Measurements from ENCODE around the gene ACER1. TPM values are rescaled to one million over a fixed set of nuclear protein-coding genes. Genes with fewer than 3 reads are reported as not detected.

ACER1 gene
- total and polyA plus RNA-seq, 4 donors, result 0.07 TPM; not detected in 3

DNA sequence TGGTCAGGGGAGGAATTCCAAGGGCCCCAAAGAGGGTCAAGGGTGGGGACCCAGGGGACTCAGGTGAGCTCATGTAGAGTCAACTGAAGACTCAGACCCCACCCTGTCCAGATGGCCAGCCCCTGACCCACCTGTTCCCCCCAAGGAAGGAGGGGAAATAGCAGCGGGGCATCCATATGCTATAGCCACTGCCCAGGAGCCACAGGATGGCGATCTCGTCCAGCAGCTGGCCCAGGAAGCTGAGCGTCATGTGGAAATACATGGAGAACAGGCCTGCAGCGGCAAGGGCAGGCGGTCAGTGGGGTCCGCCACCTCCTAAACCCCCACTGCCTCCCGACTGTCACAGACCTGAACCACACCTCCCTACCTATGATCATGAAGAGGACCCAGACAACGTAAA is 21.4 kb downstream of the ACER1 start:
- DNase-seq (ENCODE audit: low spot score), result no peak
- no peaks in the 10 kb centered on the region for H3K27me3 ChIP-seq (ENCODE audit: control insufficient read depth in 4 of 4, insufficient read depth in 4 of 4, low read length in 3 of 4)
- 71% methylated on average over 9 of the region's 9 CpGs for WGBS
- no peak overlapping the region for H3K27ac ChIP-seq (ENCODE audit: low read depth in 1 of 2, low read length in 2 of 2)
- TF ChIP-seq, protein P1, sequence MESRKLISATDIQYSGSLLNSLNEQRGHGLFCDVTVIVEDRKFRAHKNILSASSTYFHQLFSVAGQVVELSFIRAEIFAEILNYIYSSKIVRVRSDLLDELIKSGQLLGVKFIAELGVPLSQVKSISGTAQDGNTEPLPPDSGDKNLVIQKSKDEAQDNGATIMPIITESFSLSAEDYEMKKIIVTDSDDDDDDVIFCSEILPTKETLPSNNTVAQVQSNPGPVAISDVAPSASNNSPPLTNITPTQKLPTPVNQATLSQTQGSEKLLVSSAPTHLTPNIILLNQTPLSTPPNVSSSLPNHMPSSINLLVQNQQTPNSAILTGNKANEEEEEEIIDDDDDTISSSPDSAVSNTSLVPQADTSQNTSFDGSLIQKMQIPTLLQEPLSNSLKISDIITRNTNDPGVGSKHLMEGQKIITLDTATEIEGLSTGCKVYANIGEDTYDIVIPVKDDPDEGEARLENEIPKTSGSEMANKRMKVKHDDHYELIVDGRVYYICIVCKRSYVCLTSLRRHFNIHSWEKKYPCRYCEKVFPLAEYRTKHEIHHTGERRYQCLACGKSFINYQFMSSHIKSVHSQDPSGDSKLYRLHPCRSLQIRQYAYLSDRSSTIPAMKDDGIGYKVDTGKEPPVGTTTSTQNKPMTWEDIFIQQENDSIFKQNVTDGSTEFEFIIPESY (IDR thresholded peaks at IDR 0.05), result no peak
- TF ChIP-seq RAD21 (IDR thresholded peaks at IDR 0.05), result peak in 1 of 2 donors; percentile 34
- TF ChIP-seq NR2F2 (IDR thresholded peaks at IDR 0.05), result no peak
- TF ChIP-seq, protein P2, sequence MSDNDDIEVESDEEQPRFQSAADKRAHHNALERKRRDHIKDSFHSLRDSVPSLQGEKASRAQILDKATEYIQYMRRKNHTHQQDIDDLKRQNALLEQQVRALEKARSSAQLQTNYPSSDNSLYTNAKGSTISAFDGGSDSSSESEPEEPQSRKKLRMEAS (IDR thresholded peaks at IDR 0.05), result no peak
- H3K4me3 ChIP-seq (ENCODE audit: low read depth in 1 of 3, low read length in 3 of 3), result no peak overlapping the region
- no peaks in the 10 kb centered on the region for H3K4me1 ChIP-seq (ENCODE audit: control insufficient read depth in 4 of 4, insufficient read depth in 4 of 4, low read length in 3 of 4)
- no peaks in the 10 kb centered on the region for H3K36me3 ChIP-seq (ENCODE audit: control insufficient read depth in 4 of 4, insufficient read depth in 3 of 4, low read depth in 1 of 4, low read length in 3 of 4)
- H3K9ac ChIP-seq (ENCODE audit: low read depth in 1 of 2, low read length in 2 of 2), result no peak overlapping the region
- no peaks in the 10 kb centered on the region for H3K9me3 ChIP-seq (ENCODE audit: control insufficient read depth in 4 of 4, low read length in 3 of 4)

DNA sequence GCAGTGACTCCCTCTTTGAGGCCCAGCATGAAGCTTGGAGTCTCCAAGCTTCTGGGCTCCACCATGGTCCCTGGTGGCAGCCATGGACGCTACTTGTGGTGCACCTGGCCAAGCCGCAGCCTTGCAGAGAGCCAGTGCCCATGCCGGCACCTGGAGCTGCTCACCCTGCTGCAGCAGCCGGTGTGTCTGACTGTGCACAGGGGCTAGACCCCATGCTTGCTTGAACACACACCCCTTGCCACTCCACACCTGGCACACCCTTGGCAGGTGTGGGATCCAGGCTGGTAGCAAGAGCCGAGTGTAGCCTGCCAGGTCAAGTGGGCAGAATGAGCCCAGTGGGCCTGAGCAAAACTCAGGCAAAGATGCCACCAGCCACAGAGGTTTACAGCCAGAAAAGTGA is 35.0 kb downstream of the ACER1 start:
- WGBS, result 92% methylated on average over 5 of the region's 5 CpGs

More for the DNA sequence above, 35.0 kb downstream of the ACER1 start:
- no peak for DNase-seq (ENCODE audit: low spot score)
- Histone ChIP-seq H3K9ac (ENCODE audit: low read depth in 1 of 2, low read length in 2 of 2) (no peak overlapping the region), H3K4me1 (ENCODE audit: control insufficient read depth in 4 of 4, insufficient read depth in 4 of 4, low read length in 3 of 4) (no peaks in the 10 kb centered on the region), H3K27me3 (ENCODE audit: control insufficient read depth in 4 of 4, insufficient read depth in 4 of 4, low read length in 3 of 4) (no peaks in the 10 kb centered on the region), H3K9me3 (ENCODE audit: control insufficient read depth in 4 of 4, low read length in 3 of 4) (peaks cover 0 to 7% (median 3%) of the 10 kb centered on the region in 4 donors), H3K4me3 (ENCODE audit: low read depth in 1 of 3, low read length in 3 of 3) (no peak overlapping the region), H3K36me3 (ENCODE audit: control insufficient read depth in 4 of 4, insufficient read depth in 3 of 4, low read depth in 1 of 4, low read length in 3 of 4) (no peaks in the 10 kb centered on the region), H3K27ac (ENCODE audit: low read depth in 1 of 2, low read length in 2 of 2) (no peak overlapping the region)
- TF ChIP-seq HNF4A (conservative IDR thresholded peaks at IDR 0.05) (no peak), RXRA (IDR thresholded peaks at IDR 0.05) (no peak), SP1 (IDR thresholded peaks at IDR 0.05) (no peak), FOXA1 (IDR thresholded peaks at IDR 0.05) (no peak), EGR1 (IDR thresholded peaks at IDR 0.05; ENCODE audit: low read depth in 2 of 2) (no peak), JUND (IDR thresholded peaks at IDR 0.05) (no peak), YY1 (IDR thresholded peaks at IDR 0.05) (no peak), HNF4G (IDR thresholded peaks at IDR 0.05) (no peak), GABPA (IDR thresholded peaks at IDR 0.05 in 1 of 2, conservative IDR thresholded peaks at IDR 0.05 in 1 of 2) (no peak), RAD21 (IDR thresholded peaks at IDR 0.05) (no peak)
- TF ChIP-seq, protein P3, sequence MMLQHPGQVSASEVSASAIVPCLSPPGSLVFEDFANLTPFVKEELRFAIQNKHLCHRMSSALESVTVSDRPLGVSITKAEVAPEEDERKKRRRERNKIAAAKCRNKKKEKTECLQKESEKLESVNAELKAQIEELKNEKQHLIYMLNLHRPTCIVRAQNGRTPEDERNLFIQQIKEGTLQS (IDR thresholded peaks at IDR 0.05), result no peak
- TF ChIP-seq, protein P1 (IDR thresholded peaks at IDR 0.05), result no peak
- TF ChIP-seq, protein P2 (IDR thresholded peaks at IDR 0.05), result no peak
- TF ChIP-seq, protein P4, sequence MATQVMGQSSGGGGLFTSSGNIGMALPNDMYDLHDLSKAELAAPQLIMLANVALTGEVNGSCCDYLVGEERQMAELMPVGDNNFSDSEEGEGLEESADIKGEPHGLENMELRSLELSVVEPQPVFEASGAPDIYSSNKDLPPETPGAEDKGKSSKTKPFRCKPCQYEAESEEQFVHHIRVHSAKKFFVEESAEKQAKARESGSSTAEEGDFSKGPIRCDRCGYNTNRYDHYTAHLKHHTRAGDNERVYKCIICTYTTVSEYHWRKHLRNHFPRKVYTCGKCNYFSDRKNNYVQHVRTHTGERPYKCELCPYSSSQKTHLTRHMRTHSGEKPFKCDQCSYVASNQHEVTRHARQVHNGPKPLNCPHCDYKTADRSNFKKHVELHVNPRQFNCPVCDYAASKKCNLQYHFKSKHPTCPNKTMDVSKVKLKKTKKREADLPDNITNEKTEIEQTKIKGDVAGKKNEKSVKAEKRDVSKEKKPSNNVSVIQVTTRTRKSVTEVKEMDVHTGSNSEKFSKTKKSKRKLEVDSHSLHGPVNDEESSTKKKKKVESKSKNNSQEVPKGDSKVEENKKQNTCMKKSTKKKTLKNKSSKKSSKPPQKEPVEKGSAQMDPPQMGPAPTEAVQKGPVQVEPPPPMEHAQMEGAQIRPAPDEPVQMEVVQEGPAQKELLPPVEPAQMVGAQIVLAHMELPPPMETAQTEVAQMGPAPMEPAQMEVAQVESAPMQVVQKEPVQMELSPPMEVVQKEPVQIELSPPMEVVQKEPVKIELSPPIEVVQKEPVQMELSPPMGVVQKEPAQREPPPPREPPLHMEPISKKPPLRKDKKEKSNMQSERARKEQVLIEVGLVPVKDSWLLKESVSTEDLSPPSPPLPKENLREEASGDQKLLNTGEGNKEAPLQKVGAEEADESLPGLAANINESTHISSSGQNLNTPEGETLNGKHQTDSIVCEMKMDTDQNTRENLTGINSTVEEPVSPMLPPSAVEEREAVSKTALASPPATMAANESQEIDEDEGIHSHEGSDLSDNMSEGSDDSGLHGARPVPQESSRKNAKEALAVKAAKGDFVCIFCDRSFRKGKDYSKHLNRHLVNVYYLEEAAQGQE (IDR thresholded peaks at IDR 0.05), result no peak

Measured in liver (tissue), 9 donors.